BLaER1 treated with 17β-estradiol and CSF1 and Interleukin-3, amounts not matched to agents 10 nM and 100 nM (cell line): Measurements from ENCODE around the gene RAC2.

ENCODE experiments used
- H3K27ac ChIP-seq, 11 experiments: shearing (Covaris generic); formaldehyde crosslinking; 2 replicates each; pipeline ENCODE4 v1.8.1; 2022
- H3K27me3 ChIP-seq, 11 experiments: shearing (Covaris generic); formaldehyde crosslinking; 2 replicates each; pipeline ENCODE4 v1.8.1; 2022
- H3K36me3 ChIP-seq, 11 experiments: shearing (Covaris generic); formaldehyde crosslinking; 2 replicates each; pipeline ENCODE4 v1.8.1; 2022
- H3K4me1 ChIP-seq, 10 experiments: shearing (Covaris generic); formaldehyde crosslinking; 2 replicates each; pipeline ENCODE4 v1.8.1; 2022
- H3K4me2 ChIP-seq, 11 experiments: shearing (Covaris generic); formaldehyde crosslinking; 2 replicates each; pipeline ENCODE4 v1.8.1; 2022
- H3K4me3 ChIP-seq, 10 experiments: shearing (Covaris generic); formaldehyde crosslinking; 2 replicates each; pipeline ENCODE4 v1.8.1; 2022
- H3K9ac ChIP-seq, 11 experiments: shearing (Covaris generic); formaldehyde crosslinking; 2 replicates each; pipeline ENCODE4 v1.8.1; 2022
- H3K9me3 ChIP-seq, 11 experiments: shearing (Covaris generic); formaldehyde crosslinking; replicated peaks in 1 of 11; 2 replicates each; pipeline ENCODE4 v1.8.1; 2022
- H4K20me1 ChIP-seq, 11 experiments: shearing (Covaris generic); formaldehyde crosslinking; 2 replicates each; pipeline ENCODE4 v1.8.1; 2022
- Cebpa-rat ChIP-seq, 11 experiments: shearing (Covaris generic); IDR thresholded peaks; 2 replicates each; pipeline ENCODE4 v1.8.1; 2022

RAC2 gene

DNA sequence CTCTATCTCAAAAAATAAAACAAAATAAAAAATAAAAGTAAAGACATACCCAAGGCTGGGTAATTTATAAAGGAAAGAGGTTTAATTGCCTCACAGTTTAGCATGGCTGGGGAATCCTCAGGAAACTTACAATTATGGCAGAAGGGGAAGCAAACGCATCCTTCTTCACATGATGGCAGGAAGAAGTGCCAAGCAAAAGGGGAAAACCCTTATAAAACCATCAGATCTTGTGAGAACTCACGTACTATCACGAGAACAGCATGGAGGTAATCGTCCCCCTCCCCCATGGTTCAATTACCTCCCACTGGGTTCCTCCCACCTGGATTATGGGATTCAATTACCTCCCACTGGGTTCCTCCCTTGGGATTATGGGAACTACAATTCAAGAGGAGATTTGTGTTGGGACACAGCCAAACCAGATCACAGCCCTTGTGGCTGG is 23.5 kb downstream of the RAC2 start:
- TF ChIP-seq Cebpa-rat (IDR thresholded peaks at IDR 0.05), result no peak
- peaks cover 8 to 48% (median 21%) of the 10 kb centered on the region in 11 experiments; a peak in 19 of 22 replicates for H4K20me1 ChIP-seq
- H3K4me1 ChIP-seq, result peaks cover 26 to 71% (median 60%) of the 10 kb centered on the region in 10 experiments
- H3K4me3 ChIP-seq, result no peak overlapping the region
- H3K27me3 ChIP-seq, result no peaks in the 10 kb centered on the region
- peak overlapping the region in 3 of 11 experiments; percentile 18 to 36 (median 34); a peak in 5 of 22 replicates for H3K27ac ChIP-seq
- H3K36me3 ChIP-seq, result peaks cover 23 to 41% (median 30%) of the 10 kb centered on the region in 11 experiments
- peaks cover 0 to 8% (median 0%) of the 10 kb centered on the region in 11 experiments; a peak in 3 of 22 replicates for H3K9me3 ChIP-seq
- H3K4me2 ChIP-seq, result peak overlapping the region; percentile 9 to 77 (median 46); a peak in 20 of 22 replicates
- H3K9ac ChIP-seq, result no peak overlapping the region

- H3K9me3 ChIP-seq, result peaks cover 0 to 8% (median 0%) of the 10 kb centered on the region in 11 experiments; a peak in 3 of 22 replicates
- no peaks in the 10 kb centered on the region for H3K27me3 ChIP-seq
- H3K9ac ChIP-seq, result no peak overlapping the region
- TF ChIP-seq Cebpa-rat (IDR thresholded peaks at IDR 0.05), result no peak
- H3K36me3 ChIP-seq, result peaks cover 12 to 31% (median 20%) of the 10 kb centered on the region in 11 experiments
- peak overlapping the region; percentile 31 to 77 (median 54); a peak in 20 of 22 replicates for H3K4me2 ChIP-seq
- H3K4me3 ChIP-seq, result no peak overlapping the region
- H4K20me1 ChIP-seq, result peaks cover 0 to 38% (median 12%) of the 10 kb centered on the region in 11 experiments; a peak in 16 of 22 replicates
- H3K27ac ChIP-seq, result no peak overlapping the region
- peaks cover 26 to 61% (median 53%) of the 10 kb centered on the region in 10 experiments for H3K4me1 ChIP-seq
These were observed 24.5 kb downstream of the RAC2 start for GRCh38 chr22:37219533-37219932.

GRCh38 chr22:37218771-37219411 is 25.2 kb downstream of the RAC2 start:
- no peak for TF ChIP-seq Cebpa-rat (IDR thresholded peaks at IDR 0.05)
- H4K20me1 ChIP-seq, result peaks cover 0 to 31% (median 5%) of the 10 kb centered on the region in 11 experiments; a peak in 10 of 22 replicates
- peak overlapping the region; percentile 31 to 77 (median 54); a peak in 21 of 22 replicates for H3K4me2 ChIP-seq
- H3K4me1 ChIP-seq, result peaks cover 26 to 54% (median 46%) of the 10 kb centered on the region in 10 experiments
- no peak overlapping the region for H3K9ac ChIP-seq
- no peaks in the 10 kb centered on the region for H3K27me3 ChIP-seq
- H3K36me3 ChIP-seq, result peaks cover 6 to 24% (median 13%) of the 10 kb centered on the region in 11 experiments
- peaks cover 0 to 8% (median 0%) of the 10 kb centered on the region in 11 experiments; a peak in 3 of 22 replicates for H3K9me3 ChIP-seq
- H3K4me3 ChIP-seq, result no peak overlapping the region
- H3K27ac ChIP-seq, result no peak overlapping the region

GRCh38 chr22:37218399-37218770 is 25.7 kb downstream of the RAC2 start:
- Histone ChIP-seq H3K4me3 (no peak overlapping the region), H3K4me2 (peak overlapping the region in 9 of 11 experiments; percentile 31 to 77 (median 46); a peak in 12 of 22 replicates), H3K9me3 (peaks cover 0 to 8% (median 0%) of the 10 kb centered on the region in 11 experiments; a peak in 3 of 22 replicates), H3K9ac (no peak overlapping the region), H3K36me3 (peaks cover 1 to 19% (median 8%) of the 10 kb centered on the region in 11 experiments; a peak in 20 of 22 replicates), H3K27me3 (no peaks in the 10 kb centered on the region), H3K27ac (no peak overlapping the region), H4K20me1 (peaks cover 0 to 26% (median under 1%) of the 10 kb centered on the region in 11 experiments; a peak in 7 of 22 replicates), H3K4me1 (peaks cover 26 to 49% (median 42%) of the 10 kb centered on the region in 10 experiments)
- TF ChIP-seq Cebpa-rat (IDR thresholded peaks at IDR 0.05), result no peak

DNA sequence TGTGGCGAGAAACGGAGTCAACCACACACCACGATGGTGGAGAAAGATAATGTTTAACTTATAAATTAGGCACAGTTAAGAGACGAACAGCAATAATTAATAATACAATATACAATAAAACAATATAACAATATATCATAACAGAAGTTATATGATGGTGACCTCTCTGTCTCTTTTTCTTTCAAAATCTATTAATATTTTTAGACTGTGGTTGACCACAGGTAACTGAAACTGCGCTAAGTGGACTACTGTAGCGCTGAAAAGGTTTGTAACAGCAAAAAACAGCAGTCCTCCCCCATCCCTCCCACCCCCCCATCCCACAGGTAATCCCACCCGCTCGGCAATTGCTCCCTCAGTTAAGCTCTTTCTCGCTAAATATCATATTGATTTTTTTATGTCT is 28.2 kb downstream of the RAC2 start:
- Histone ChIP-seq H3K27me3 (no peaks in the 10 kb centered on the region), H3K36me3 (no peaks in the 10 kb centered on the region), H4K20me1 (peaks cover 0 to 4% (median 0%) of the 10 kb centered on the region in 11 experiments; a peak in 1 of 22 replicates), H3K9ac (no peak overlapping the region), H3K4me2 (no peak overlapping the region), H3K9me3 (no peaks in the 10 kb centered on the region), H3K27ac (no peak overlapping the region), H3K4me1 (peaks cover 24 to 38% (median 34%) of the 10 kb centered on the region in 10 experiments), H3K4me3 (no peak overlapping the region)
- TF ChIP-seq Cebpa-rat (IDR thresholded peaks at IDR 0.05), result no peak

- no peaks in the 10 kb centered on the region for H3K36me3 ChIP-seq
- no peak overlapping the region for H3K27ac ChIP-seq
- H3K9me3 ChIP-seq, result no peaks in the 10 kb centered on the region
- no peak for TF ChIP-seq Cebpa-rat (IDR thresholded peaks at IDR 0.05)
- H3K4me1 ChIP-seq, result peaks cover 12 to 30% (median 24%) of the 10 kb centered on the region in 10 experiments
- H4K20me1 ChIP-seq, result no peaks in the 10 kb centered on the region
- H3K27me3 ChIP-seq, result no peaks in the 10 kb centered on the region
- no peak overlapping the region for H3K4me2 ChIP-seq
- no peak overlapping the region for H3K4me3 ChIP-seq
- H3K9ac ChIP-seq, result no peak overlapping the region
These were observed 29.4 kb downstream of the RAC2 start for GRCh38 chr22:37214731-37215030.

DNA sequence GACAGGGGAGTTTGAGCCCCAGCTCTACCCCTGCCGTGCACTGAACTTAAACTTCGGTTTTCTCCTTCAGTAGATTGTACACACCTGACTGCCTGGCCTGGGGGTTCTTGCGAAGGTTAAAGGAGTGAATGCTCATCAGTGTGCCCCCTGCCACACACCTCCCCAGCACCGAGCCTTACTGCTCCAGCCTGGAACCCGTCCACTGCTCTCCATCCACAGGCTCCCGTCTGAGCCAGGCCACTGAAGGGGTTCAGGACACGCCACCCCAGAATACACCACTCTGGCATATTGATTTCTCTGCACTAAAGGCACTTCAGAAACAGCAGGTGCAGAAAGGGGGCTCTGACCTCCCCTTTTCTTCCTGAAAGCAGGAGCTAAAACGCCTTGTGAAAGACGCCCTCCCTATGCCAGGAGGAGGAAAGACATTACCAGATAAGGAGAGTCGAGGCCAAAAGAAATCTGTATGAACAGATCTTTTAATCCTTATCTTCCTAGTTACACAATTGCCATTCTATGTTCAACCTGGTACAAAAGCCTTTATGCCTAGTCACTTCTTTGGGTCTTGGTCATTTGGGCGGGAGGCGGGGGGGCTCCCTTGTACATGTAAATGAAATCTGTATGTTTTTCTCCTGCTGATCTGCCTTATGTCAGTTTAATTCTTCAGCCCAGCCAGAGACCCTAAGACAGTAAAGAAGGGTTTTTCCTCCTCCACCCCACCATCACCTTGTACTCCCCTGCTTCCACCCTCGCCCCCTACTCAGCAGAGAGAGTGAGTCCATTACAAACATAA is 29.9 kb downstream of the RAC2 start:
- H4K20me1 ChIP-seq, result no peaks in the 10 kb centered on the region
- peaks cover 7 to 29% (median 22%) of the 10 kb centered on the region in 10 experiments for H3K4me1 ChIP-seq
- H3K27me3 ChIP-seq, result no peaks in the 10 kb centered on the region
- no peak overlapping the region for H3K4me2 ChIP-seq
- no peak overlapping the region for H3K4me3 ChIP-seq
- TF ChIP-seq Cebpa-rat (IDR thresholded peaks at IDR 0.05), result no peak
- no peaks in the 10 kb centered on the region for H3K9me3 ChIP-seq
- H3K36me3 ChIP-seq, result no peaks in the 10 kb centered on the region
- no peak overlapping the region for H3K9ac ChIP-seq
- no peak overlapping the region for H3K27ac ChIP-seq

- H3K4me3 ChIP-seq, result no peak overlapping the region
- TF ChIP-seq Cebpa-rat (IDR thresholded peaks at IDR 0.05), result no peak
- no peak overlapping the region for H3K4me2 ChIP-seq
These were observed 30.7 kb downstream of the RAC2 start for GRCh38 chr22:37213218-37213855.

More at GRCh38 chr22:37213218-37213855, 30.7 kb downstream of the RAC2 start:
- Histone ChIP-seq H4K20me1 (no peaks in the 10 kb centered on the region), H3K36me3 (no peaks in the 10 kb centered on the region), H3K27me3 (no peaks in the 10 kb centered on the region), H3K9me3 (no peaks in the 10 kb centered on the region), H3K27ac (no peak overlapping the region), H3K9ac (no peak overlapping the region), H3K4me1 (peaks cover 0 to 29% (median 22%) of the 10 kb centered on the region in 10 experiments; a peak in 16 of 20 replicates)
